DND-41 (cell line): ENCODE data around the gene RCC2.

Experiments
- EZH2 ChIP-seq: IDR thresholded peaks from 3 replicates; pipeline ENCODE4 v1.6.1; 2012; ENCODE audit warnings: borderline replicate concordance, low read depth, mild to moderate bottlenecking, moderate library complexity, low read length, inconsistent platforms; ENCODE audit not compliant: severe bottlenecking
- TF ChIP-seq, protein P1 (sequence below): IDR thresholded peaks from 2 replicates; pipeline ENCODE4 v1.5.1; 2012; ENCODE audit warnings: borderline replicate concordance, low read length, moderate library complexity, mild to moderate bottlenecking; ENCODE audit not compliant: poor library complexity, severe bottlenecking; ENCODE audit errors: extremely low read depth

DNA sequence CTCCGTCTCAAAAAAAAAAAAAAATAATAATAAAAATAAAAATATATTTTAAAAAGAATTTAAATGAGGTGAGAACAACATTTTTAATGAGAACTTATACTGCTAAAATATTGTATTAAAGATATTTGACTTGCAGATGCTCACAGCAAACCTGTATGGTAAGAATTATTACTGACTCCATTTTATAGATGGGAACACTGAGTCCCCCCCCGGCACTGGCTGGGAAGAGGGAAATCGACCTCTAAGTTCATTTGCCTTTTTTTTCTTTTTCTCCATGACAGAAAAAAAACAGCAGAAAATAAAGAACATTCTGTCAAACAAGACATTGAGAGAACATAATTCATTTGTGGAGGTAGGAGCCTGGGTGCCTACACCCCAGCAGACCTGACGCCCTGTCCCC lies 80.9 kb downstream of the RCC2 start:
- TF ChIP-seq, protein P1, sequence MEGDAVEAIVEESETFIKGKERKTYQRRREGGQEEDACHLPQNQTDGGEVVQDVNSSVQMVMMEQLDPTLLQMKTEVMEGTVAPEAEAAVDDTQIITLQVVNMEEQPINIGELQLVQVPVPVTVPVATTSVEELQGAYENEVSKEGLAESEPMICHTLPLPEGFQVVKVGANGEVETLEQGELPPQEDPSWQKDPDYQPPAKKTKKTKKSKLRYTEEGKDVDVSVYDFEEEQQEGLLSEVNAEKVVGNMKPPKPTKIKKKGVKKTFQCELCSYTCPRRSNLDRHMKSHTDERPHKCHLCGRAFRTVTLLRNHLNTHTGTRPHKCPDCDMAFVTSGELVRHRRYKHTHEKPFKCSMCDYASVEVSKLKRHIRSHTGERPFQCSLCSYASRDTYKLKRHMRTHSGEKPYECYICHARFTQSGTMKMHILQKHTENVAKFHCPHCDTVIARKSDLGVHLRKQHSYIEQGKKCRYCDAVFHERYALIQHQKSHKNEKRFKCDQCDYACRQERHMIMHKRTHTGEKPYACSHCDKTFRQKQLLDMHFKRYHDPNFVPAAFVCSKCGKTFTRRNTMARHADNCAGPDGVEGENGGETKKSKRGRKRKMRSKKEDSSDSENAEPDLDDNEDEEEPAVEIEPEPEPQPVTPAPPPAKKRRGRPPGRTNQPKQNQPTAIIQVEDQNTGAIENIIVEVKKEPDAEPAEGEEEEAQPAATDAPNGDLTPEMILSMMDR, result no peak
- no peak for TF ChIP-seq EZH2
